Thymus (tissue), 11 donors: Measurements from ENCODE around the gene CDKN2A. TPM values are rescaled to one million over a fixed set of nuclear protein-coding genes. Genes with fewer than 3 reads are reported as not detected.
"Not testable (repeated sequence)": the region's sequence is repeated elsewhere in the genome, so short reads cannot be mapped to it uniquely, and the experiment has no call there.

ENCODE experiments used
- DNase-seq, 9 donors: peaks; one replicate each; pipeline ENCODE4 v3.0.0-alpha.2; 2013; ENCODE audit warnings: low spot score in 9 of 9, low read depth in 6 of 9, missing footprints in 1 of 9
- H3K27ac ChIP-seq, 2 donors: one replicate each; pipeline ENCODE4 v1.5.1; 2013; ENCODE audit warnings: control low read depth in 1 of 2, low read depth in 1 of 2, low read length in 1 of 2, mild to moderate bottlenecking in 1 of 2, moderate library complexity in 1 of 2
- H3K27me3 ChIP-seq, 2 donors: one replicate each; pipeline ENCODE4 v1.5.1; 2013; ENCODE audit warnings: low read length in 1 of 2; ENCODE audit not compliant: control insufficient read depth in 2 of 2, insufficient read depth in 1 of 2
- H3K36me3 ChIP-seq, 2 donors: one replicate each; pipeline ENCODE4 v1.5.1; 2013; ENCODE audit warnings: low read length in 1 of 2, mild to moderate bottlenecking in 1 of 2, moderate library complexity in 1 of 2; ENCODE audit not compliant: control insufficient read depth in 2 of 2, insufficient read depth in 2 of 2
- H3K4me1 ChIP-seq, 2 donors: one replicate each; pipeline ENCODE4 v1.5.1; 2013; ENCODE audit warnings: low read length in 2 of 2; ENCODE audit not compliant: control insufficient read depth in 2 of 2, insufficient read depth in 2 of 2
- H3K4me3 ChIP-seq, 2 donors: one replicate each; pipeline ENCODE4 v1.5.1; 2013; ENCODE audit warnings: low read length in 2 of 2, control low read depth in 1 of 2, mild to moderate bottlenecking in 1 of 2
- H3K9me3 ChIP-seq, 2 donors: one replicate each; pipeline ENCODE4 v1.5.1; 2013; ENCODE audit warnings: low read length in 1 of 2, mild to moderate bottlenecking in 1 of 2; ENCODE audit not compliant: control insufficient read depth in 2 of 2, insufficient read depth in 1 of 2
- whole genome bisulfite sequencing: extraction: QIAGEN DNeasy Blood & Tissue Kit; methylation state at CpG from one replicate; pipeline ENCODE4 v1.1.7; 2013; 5-methylcytosine and 5-hydroxymethylcytosine counted together
- polyA plus RNA-seq: library from polyadenylated mRNA; stranded (reverse); fragments of 200-250 nt; gene quantifications from one replicate; pipeline ENCODE4 v1.2.3, GENCODE V29; 2013
- total RNA-seq: library from RNA; stranded (reverse); fragments of 120-200 nt; gene quantifications from one replicate; pipeline ENCODE4 v1.2.4, GENCODE V29; 2013
- donor health status: healthy.

CDKN2A gene
- total and polyA plus RNA-seq, 2 donors = 1.6 to 5.3 TPM

GRCh38 chr9:21966140-21966851 lies 27.9 kb downstream of the CDKN2A start:
- no peaks in the 10 kb centered on the region for H3K36me3 ChIP-seq
- no peak overlapping the region for H3K4me3 ChIP-seq
- H3K9me3 ChIP-seq = peaks cover 10 to 26% of the 10 kb centered on the region in 2 donors
- H3K4me1 ChIP-seq = peaks cover 6 to 20% of the 10 kb centered on the region in 2 donors
- no peak overlapping the region for H3K27ac ChIP-seq
- H3K27me3 ChIP-seq = peaks cover 66 to 88% of the 10 kb centered on the region in 2 donors
- WGBS = 22% methylated on average over 15 of the region's 15 CpGs
- no peak for DNase-seq

GRCh38 chr9:21965401-21965951 lies 28.7 kb downstream of the CDKN2A start:
- no peak overlapping the region for H3K27ac ChIP-seq
- peak overlapping the region in 1 of 2 donors; percentile 30 for H3K4me3 ChIP-seq
- peaks cover 6 to 20% of the 10 kb centered on the region in 2 donors for H3K4me1 ChIP-seq
- H3K9me3 ChIP-seq = peaks cover 10 to 23% of the 10 kb centered on the region in 2 donors
- peak in 1 of 9 donors; percentile 41 for DNase-seq
- H3K27me3 ChIP-seq = peaks cover 58 to 84% of the 10 kb centered on the region in 2 donors
- 3% methylated on average over 30 of the region's 30 CpGs for WGBS
- H3K36me3 ChIP-seq = no peaks in the 10 kb centered on the region

GRCh38 chr9:21964925-21965385 lies 29.2 kb downstream of the CDKN2A start:
- Histone ChIP-seq H3K27me3 (peaks cover 53 to 79% of the 10 kb centered on the region in 2 donors), H3K27ac (no peak overlapping the region), H3K4me1 (peaks cover 6 to 20% of the 10 kb centered on the region in 2 donors), H3K36me3 (no peaks in the 10 kb centered on the region), H3K4me3 (peak overlapping the region in 1 of 2 donors; percentile 30), H3K9me3 (peaks cover 10 to 19% of the 10 kb centered on the region in 2 donors)
- DNase-seq = peak in 1 of 9 donors; percentile 28
- WGBS = 1% methylated on average over 29 of the region's 29 CpGs

- peaks cover 6 to 11% of the 10 kb centered on the region in 2 donors for H3K4me1 ChIP-seq
- H3K9me3 ChIP-seq = peaks cover 5 to 6% of the 10 kb centered on the region in 2 donors
- no peak overlapping the region for H3K27ac ChIP-seq
- peaks cover 21 to 47% of the 10 kb centered on the region in 2 donors for H3K27me3 ChIP-seq
- no peaks in the 10 kb centered on the region for H3K36me3 ChIP-seq
- 91% methylated on average over 2 of the region's 2 CpGs for WGBS
- no peak for DNase-seq
- H3K4me3 ChIP-seq = no peak overlapping the region
Measured at GRCh38 chr9:21961569-21961968, 32.6 kb downstream of the CDKN2A start.

- H3K27ac ChIP-seq, DNase-seq, H3K36me3 ChIP-seq, H3K4me3 ChIP-seq, H3K4me1 ChIP-seq, H3K9me3 ChIP-seq: not testable (repeated sequence)
- H3K27me3 ChIP-seq = peaks cover 10 to 24% of the 10 kb centered on the region in 2 donors
- WGBS = 93% methylated on average over 32 of the region's 33 CpGs
Measured at GRCh38 chr9:21959268-21959667, 34.9 kb downstream of the CDKN2A start.

- H3K4me1 ChIP-seq = no peaks in the 10 kb centered on the region
- no peaks in the 10 kb centered on the region for H3K9me3 ChIP-seq
- no peak overlapping the region for H3K27ac ChIP-seq
- no peak overlapping the region for H3K4me3 ChIP-seq
- DNase-seq = no peak
- H3K36me3 ChIP-seq = no peaks in the 10 kb centered on the region
- WGBS = 92% methylated on average over 2 of the region's 2 CpGs
- H3K27me3 ChIP-seq = peaks cover 8 to 20% of the 10 kb centered on the region in 2 donors
Measured at GRCh38 chr9:21958833-21959232, 35.4 kb downstream of the CDKN2A start.

- 95% methylated on average over 2 of the region's 2 CpGs for WGBS
Measured at GRCh38 chr9:21945606-21946005, 48.6 kb downstream of the CDKN2A start.

GRCh38 chr9:21943464-21943863 lies 50.7 kb downstream of the CDKN2A start:
- Histone ChIP-seq H3K9me3 (no peaks in the 10 kb centered on the region), H3K36me3 (no peaks in the 10 kb centered on the region), H3K4me3 (no peak overlapping the region), H3K27ac (no peak overlapping the region), H3K27me3 (no peaks in the 10 kb centered on the region), H3K4me1 (no peaks in the 10 kb centered on the region)
- 95% methylated on average over 4 of the region's 4 CpGs for WGBS
- no peak for DNase-seq

More at GRCh38 chr9:21945606-21946005, 48.6 kb downstream of the CDKN2A start:
- H3K4me3 ChIP-seq = no peak overlapping the region
- H3K27me3 ChIP-seq = no peaks in the 10 kb centered on the region
- no peak for DNase-seq
- no peaks in the 10 kb centered on the region for H3K4me1 ChIP-seq
- H3K27ac ChIP-seq = no peak overlapping the region
- H3K9me3 ChIP-seq = no peaks in the 10 kb centered on the region
- no peaks in the 10 kb centered on the region for H3K36me3 ChIP-seq

- H3K36me3 ChIP-seq = no peaks in the 10 kb centered on the region
- H3K27ac ChIP-seq = no peak overlapping the region
- no peaks in the 10 kb centered on the region for H3K4me1 ChIP-seq
- H3K9me3 ChIP-seq = no peaks in the 10 kb centered on the region
- DNase-seq = no peak
- H3K4me3 ChIP-seq = no peak overlapping the region
- no peaks in the 10 kb centered on the region for H3K27me3 ChIP-seq
- 97% methylated on average over 4 of the region's 4 CpGs for WGBS
Measured at GRCh38 chr9:21941337-21941995, 52.7 kb downstream of the CDKN2A start.
